ENCODE results near the gene DVL1.
"Not testable (repeated sequence)": the region's sequence is repeated elsewhere in the genome, so short reads cannot be mapped to it uniquely, and the experiment has no call there.

The DVL1 gene

GRCh38 chr1:1373051-1373814 is 24.0 kb upstream of the DVL1 start:
- no peak for DNase-seq

GRCh38 chr1:1371746-1372711 is 22.8 kb upstream of the DVL1 start:
- peak; percentile 81 for DNase-seq

- peak; percentile 61 for DNase-seq
Observed at GRCh38 chr1:1371364-1371745, 22.1 kb upstream of the DVL1 start.

GRCh38 chr1:1370771-1371300 is 21.6 kb upstream of the DVL1 start:
- DNase-seq, result no peak

- DNase-seq, result not testable (repeated sequence)
Observed at GRCh38 chr1:1370094-1370493, 20.9 kb upstream of the DVL1 start.

- no peak for DNase-seq
Observed at GRCh38 chr1:1367315-1367714, 18.1 kb upstream of the DVL1 start.

GRCh38 chr1:1366699-1367066 is 17.5 kb upstream of the DVL1 start:
- no peak for DNase-seq

GRCh38 chr1:1365875-1366698 is 16.9 kb upstream of the DVL1 start:
- no peak for DNase-seq

GRCh38 chr1:1364266-1364665 is 15.0 kb upstream of the DVL1 start:
- no peak for DNase-seq

- no peak for DNase-seq
Observed at GRCh38 chr1:1361982-1362423, 12.8 kb upstream of the DVL1 start.

- no peak for DNase-seq
Observed at GRCh38 chr1:1361233-1361981, 12.2 kb upstream of the DVL1 start.

- DNase-seq, result no peak
Observed at GRCh38 chr1:1360506-1361169, 11.4 kb upstream of the DVL1 start.

- no peak for DNase-seq
Observed at GRCh38 chr1:1359664-1360468, 10.6 kb upstream of the DVL1 start.

GRCh38 chr1:1359308-1359663 is 10.1 kb upstream of the DVL1 start:
- no peak for DNase-seq

GRCh38 chr1:1358433-1359271 is 9.4 kb upstream of the DVL1 start, which contains the start of gene MXRA8:
Gene MXRA8, minus strand, starts transcription at chr1:1358555. Its CDS starts 51 bp downstream, at chr1:1358504.
- DNase-seq, result no peak

- DNase-seq, result no peak
Observed at GRCh38 chr1:1357871-1358432, 8.7 kb upstream of the DVL1 start.

- DNase-seq, result no peak
Observed at GRCh38 chr1:1356796-1357401, 7.7 kb upstream of the DVL1 start.

- DNase-seq, result no peak
Observed at GRCh38 chr1:1356166-1356795, 7.1 kb upstream of the DVL1 start.
